Ovary (tissue), 3 donors: Measurements from ENCODE around the gene ZNF143.

Experiments used
- CTCF ChIP-seq, 3 donors: fragments of 450-650 bp in 2 of 3; fragments of 200-600 bp in 1 of 3; IDR thresholded peaks; one replicate each; pipeline versions ENCODE4 v1.5.1 to v1.8.0; 2016 to 2022; ENCODE audit warnings: antibody characterized with exemption in 3 of 3, mild to moderate bottlenecking in 1 of 3
- EP300 ChIP-seq: sonication (generic); formaldehyde crosslinking; IDR thresholded peaks from one replicate; pipeline ENCODE4 v1.6.1; 2017; ENCODE audit warnings: antibody characterized with exemption
- donor health status: DM: no; HTN: no; CAD: no.

- TF ChIP-seq EP300, result no peak
- TF ChIP-seq CTCF (IDR thresholded peaks at IDR 0.05), result no peak
Observed at GRCh38 chr11:9455722-9456121, 5.1 kb upstream of the ZNF143 start.
